ENCODE data around the gene SP100.
A peak's percentile ranks its signal among the peaks of the same experiment; 100 is the strongest.
"Not testable (repeated sequence)": the region's sequence is repeated elsewhere in the genome, so short reads cannot be mapped to it uniquely, and the experiment has no call there.

The SP100 gene
- total RNA-seq, result 76.8 to 279 (median 108) reads per million in 17 experiments

GRCh38 chr2:230416061-230416721 is at the start of gene SP100:
Gene SP100, plus strand, starts transcription at chr2:230416201. Its CDS starts 96 bp downstream, at chr2:230416297.
- DNase-seq, result peak; percentile 87 to 94 (median 92)

- DNase-seq, result no peak
Measured at GRCh38 chr2:230382108-230382507, 33.9 kb upstream of the SP100 start.

- no peak for DNase-seq
Measured at GRCh38 chr2:230383453-230383852, 32.5 kb upstream of the SP100 start.

- no peak for DNase-seq
Measured at GRCh38 chr2:230384986-230385385, 31.0 kb upstream of the SP100 start.

- no peak for DNase-seq
Measured at GRCh38 chr2:230394301-230394700, 21.7 kb upstream of the SP100 start.

GRCh38 chr2:230398698-230399097 is 17.3 kb upstream of the SP100 start:
- not testable (repeated sequence) for DNase-seq

GRCh38 chr2:230400041-230400440 is 16.0 kb upstream of the SP100 start:
- no peak for DNase-seq

GRCh38 chr2:230400454-230400853 is 15.5 kb upstream of the SP100 start:
- DNase-seq, result no peak

- not testable (repeated sequence) for DNase-seq
Measured at GRCh38 chr2:230401026-230401425, 15.0 kb upstream of the SP100 start.

GRCh38 chr2:230403746-230404145 is 12.3 kb upstream of the SP100 start:
- no peak for DNase-seq

GRCh38 chr2:230405824-230406223 is 10.2 kb upstream of the SP100 start:
- no peak for DNase-seq

GRCh38 chr2:230408244-230408842 is 7.7 kb upstream of the SP100 start:
- DNase-seq, result no peak

GRCh38 chr2:230409316-230409715 is 6.7 kb upstream of the SP100 start:
- peak; percentile 56 to 68 (median 66) for DNase-seq

- DNase-seq, result no peak
Measured at GRCh38 chr2:230410263-230410662, 5.7 kb upstream of the SP100 start.

- no peak for DNase-seq
Measured at GRCh38 chr2:230410861-230411569, 5.0 kb upstream of the SP100 start.

GRCh38 chr2:230411570-230412370 is 4.2 kb upstream of the SP100 start:
- peak; percentile 68 to 89 (median 80) for DNase-seq

- peak; percentile 52 to 67 (median 65) for DNase-seq
Measured at GRCh38 chr2:230412371-230412711, 3.7 kb upstream of the SP100 start.

GRCh38 chr2:230412846-230413245 is 3.2 kb upstream of the SP100 start:
- no peak for DNase-seq

GRCh38 chr2:230413479-230413878 is 2.5 kb upstream of the SP100 start:
- DNase-seq, result no peak

- DNase-seq, result no peak
Measured at GRCh38 chr2:230414302-230414701, 1.7 kb upstream of the SP100 start.

- no peak for DNase-seq
Measured at GRCh38 chr2:230417436-230417835, 1.4 kb downstream of the SP100 start.

GRCh38 chr2:230418341-230419016 is 2.5 kb downstream of the SP100 start:
- DNase-seq, result peak in 3 of 4 experiments; percentile 51 to 66 (median 52)
